NCI-H748 (cell line): ENCODE data around the gene ODAPH.
"Not testable (repeated sequence)": the region's sequence is repeated elsewhere in the genome, so short reads cannot be mapped to it uniquely, and the experiment has no call there.

Source experiments
- DNase-seq: peaks from one replicate; lab custom pipeline; 2025; ENCODE audit not compliant: unreplicated experiment; lab: John Stamatoyannopoulos, UW

The ODAPH gene

DNA sequence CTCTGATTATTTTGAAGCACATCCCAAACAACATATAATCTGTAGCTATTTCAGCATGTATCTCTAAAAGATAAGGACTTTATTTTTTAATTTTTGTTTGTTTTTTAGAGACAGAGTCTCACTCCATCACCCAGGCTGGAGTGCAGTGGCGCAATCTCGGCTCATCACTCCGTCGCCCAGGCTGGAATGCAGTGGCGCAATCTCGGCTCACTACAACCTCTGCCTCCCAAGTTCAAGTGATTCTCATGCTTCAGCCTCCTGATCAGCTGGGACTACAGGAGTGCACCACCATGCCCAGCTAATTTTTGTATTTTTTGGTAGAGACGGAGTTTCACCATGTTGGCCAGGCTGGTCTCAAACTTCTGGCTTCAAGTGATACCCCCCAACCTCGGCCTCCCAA, 11.6 kb upstream of the ODAPH start:
- DNase-seq: not testable (repeated sequence)

DNA sequence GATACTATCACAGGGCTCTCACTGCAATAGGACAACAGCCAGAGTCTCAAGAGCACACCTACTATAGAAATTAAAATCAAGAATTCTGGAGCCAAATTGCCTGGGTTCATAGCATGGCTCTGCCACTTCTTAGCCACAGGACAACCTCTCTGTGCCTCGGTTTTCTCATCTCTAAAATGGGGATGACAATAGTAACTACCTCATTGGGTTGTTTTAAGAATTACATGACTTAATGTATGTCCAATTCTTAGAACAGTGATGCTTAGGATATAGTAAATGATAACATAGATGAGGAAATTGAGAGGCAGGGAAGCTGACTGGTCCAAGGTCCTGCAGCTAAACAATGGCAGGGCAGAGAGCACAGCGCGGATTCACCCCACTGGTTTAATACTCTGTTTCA, 11.0 kb upstream of the ODAPH start:
- no peak for DNase-seq

DNA sequence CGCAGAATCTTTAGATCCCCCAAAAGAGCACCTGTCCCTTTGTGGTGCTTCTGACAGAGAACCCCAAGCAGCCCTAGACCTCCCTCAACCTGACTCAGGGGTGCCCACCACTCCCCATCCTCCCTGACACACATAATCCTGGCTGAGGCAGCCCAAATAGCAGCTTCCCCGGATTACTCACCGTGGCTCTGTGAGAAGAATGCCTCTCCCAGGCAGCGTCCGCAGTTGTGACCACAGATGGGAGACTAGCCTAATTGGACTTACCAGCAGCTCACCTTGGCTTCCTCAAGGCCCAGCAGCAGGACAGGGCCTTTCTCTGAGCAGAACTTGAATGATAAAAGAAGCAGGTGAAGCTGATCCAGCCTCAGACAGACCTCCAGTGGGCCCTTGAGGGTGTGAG, 10.3 kb upstream of the ODAPH start:
- no peak for DNase-seq

DNA sequence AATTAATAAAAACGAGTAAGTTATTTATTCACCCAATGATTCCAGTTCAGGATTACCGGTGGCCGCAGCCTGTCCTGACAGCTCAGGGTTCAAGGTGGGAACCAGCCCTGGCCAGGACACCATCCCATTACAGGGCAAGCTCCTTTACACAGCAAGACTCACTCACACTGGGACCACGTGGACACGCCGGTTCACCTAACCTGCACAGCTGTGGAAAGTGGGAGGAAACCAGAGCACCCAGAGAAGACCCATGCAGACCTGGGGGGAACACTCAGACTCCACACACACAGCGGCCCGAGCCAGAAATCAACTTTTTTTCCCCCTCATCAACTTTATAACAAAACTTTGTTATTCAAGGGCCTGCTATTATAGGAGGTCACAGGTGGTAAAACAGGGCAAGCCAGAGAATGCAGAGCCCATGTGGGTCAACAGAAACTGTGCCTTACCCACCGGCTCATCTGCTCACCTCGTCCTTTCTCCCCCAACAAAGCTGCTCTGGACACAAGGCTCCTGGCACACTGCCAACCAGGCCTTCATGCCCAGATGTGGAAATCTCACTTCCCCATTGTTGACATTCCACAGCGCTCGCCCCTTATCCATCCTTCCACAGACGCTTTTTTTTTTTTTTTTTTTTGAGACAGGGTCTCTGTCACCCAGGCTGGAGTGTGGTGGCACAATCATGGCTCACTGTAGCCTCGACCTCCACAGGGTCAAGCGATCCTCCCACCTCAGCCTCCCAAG, 8.0 kb upstream of the ODAPH start:
- DNase-seq: peak; percentile 14

DNA sequence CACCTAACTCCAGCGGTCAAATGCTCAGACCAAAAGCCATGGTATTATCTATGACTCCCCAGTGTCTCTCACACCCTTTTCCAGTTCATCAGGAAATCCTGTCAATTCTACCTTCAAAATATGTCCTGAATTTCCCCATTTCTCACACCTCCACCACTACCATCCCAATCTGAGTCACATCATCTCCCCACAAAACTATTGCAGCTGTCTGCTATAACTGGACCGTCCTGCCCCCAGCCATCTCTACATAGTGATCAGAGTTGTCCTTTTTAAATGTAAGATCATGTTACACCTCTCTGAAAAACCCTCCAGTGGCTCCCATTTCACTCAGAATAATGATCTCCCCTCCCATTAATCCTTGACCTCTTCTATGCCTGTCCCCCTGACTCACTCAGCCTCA, 6.8 kb upstream of the ODAPH start:
- no peak for DNase-seq

DNA sequence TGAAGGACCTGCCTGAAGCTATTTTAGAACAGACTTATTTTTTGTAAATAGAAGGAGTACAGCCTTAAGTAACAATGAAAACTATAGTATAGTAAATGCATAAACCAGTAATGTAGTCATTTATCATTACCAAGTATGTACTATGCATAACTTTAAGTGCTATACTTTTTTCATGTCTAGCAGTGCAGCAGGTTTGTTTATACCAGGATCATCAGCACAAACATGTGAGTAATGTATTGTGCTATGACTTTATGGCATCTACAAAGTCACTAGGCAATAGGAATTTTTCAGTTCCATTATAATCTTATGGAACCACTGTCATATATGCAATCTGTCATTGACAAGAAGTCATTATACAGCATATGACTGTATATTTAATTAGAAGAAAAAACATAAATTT, 3.4 kb upstream of the ODAPH start:
- no peak for DNase-seq

DNA sequence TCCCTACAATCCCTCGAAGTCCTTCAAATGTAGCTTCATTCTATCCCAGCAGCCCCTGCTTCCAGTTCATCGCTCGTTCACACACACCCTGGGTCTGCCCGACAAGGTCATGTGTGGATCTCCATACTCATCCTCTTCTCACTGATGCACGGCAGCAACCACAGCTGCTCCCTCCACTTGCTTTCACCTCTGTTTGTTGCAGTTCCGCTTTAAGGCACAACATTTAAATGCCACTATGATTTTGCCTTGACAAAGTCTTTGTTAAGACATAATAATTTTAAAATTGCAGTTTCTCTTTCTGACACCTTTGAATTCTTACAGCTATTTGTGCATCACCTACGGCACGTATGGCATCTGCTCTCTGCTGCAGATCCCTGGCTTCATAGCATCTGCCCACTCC, 1.8 kb downstream of the ODAPH start:
- no peak for DNase-seq

DNA sequence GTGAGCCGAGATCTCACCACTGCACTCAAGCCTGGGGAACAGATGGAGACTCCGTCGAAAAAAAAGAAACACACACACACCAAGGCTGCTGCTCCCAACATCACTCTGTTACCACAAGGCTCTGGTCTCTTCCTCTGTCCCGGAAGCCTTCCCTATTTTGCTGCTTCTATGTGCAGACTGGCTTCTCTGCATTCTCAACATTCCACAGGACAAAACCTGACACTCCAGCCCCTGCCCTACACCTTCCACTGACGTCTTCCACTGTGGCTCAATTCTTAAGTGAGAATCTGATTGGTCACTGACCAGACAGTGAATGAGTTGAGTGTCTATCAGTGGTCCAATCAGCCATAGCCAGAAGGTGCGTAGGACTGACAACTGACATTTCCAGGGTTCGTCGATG, 5.9 kb downstream of the ODAPH start:
- no peak for DNase-seq

DNA sequence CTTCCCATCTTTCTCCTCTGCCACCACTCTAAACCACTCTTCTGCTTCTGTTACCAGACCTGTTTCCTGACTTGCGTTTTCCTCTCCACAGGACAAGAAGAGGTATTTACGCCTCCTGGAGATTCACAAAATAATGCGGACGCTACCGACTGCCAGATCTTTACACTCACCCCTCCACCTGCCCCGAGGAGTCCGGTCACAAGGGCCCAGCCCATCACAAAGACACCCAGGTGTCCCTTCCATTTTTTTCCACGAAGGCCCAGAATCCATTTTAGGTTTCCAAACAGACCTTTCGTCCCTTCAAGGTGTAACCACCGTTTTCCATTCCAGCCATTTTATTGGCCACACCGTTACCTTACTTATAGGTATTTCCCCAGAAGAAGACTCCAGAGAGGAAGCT, 8.2 kb downstream of the ODAPH start:
- DNase-seq: no peak

DNA sequence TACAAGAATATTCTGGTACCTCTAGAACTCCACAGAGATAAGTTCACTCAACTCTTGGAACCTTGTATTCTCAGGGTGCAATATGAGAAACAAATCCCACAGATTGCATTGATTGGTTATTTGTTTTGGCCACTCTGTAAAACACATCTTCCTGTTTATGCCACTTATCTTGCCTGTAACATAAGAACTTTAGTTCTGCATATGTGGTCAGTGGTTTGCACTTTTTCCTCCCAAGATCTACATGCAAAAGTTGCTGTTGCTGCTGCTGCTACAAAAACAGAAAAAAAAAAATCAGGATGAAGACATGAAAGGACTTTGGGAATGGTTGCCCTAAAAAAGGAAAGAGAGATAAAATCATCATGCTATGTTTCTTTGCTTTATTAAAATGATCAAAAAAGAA, 9.6 kb downstream of the ODAPH start:
- no peak for DNase-seq

DNA sequence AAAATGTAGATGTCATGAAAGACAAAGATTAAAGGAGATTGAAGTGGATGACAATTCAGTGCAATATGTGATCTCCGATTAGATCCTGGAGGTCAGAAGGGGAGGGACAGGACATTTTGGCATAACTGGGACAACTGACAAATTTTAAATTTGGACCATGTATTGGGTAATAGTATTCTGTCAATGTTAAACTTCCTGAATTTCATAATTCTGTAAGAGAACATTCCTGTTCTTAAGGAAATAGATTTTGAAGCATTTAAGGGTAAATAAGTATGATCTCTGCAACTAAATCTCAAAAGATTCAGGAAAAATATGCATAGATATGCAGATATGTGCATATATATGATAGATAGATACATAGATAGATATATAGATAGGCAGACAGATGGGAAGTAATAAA, 11.0 kb downstream of the ODAPH start:
- DNase-seq: no peak

DNA sequence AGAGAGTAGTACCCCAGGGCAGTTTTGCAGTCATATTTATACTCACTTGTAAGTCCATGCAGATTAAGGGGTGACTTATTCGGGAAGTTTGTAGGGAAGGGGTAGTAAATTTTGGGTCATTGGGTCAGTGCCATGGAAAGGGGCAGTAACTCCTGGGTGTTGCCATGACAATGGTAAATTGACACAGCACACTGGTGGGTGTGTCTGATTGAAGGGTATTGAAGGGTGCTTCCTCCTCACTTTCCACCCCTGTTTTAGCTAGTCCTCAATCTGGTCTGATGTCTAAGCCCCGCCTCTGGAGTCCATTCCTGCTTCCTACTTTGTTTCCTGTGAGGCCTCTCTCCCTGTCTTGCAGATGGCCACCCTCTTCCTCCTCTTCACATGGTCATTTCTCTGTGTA, 11.9 kb downstream of the ODAPH start:
- DNase-seq: no peak

DNA sequence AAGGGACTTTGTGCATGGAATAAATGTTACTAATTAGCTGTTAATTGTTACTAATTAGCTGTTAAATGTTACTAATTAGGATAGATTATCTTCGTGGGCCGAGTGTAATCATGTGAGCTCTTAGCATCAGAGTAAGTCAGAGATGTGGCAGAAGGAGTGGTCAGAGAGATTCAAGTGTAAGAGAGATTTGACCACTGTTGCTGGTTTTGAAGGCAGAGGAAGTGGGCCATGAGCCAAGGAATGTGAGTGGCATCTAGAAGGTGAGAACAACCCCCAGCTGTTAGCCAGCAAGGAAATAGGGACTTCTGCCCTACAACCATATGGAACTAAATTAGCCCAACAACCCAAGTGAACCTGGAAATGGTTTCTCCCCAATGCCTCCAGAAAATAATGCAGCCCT, 28.2 kb downstream of the ODAPH start:
- DNase-seq: no peak

DNA sequence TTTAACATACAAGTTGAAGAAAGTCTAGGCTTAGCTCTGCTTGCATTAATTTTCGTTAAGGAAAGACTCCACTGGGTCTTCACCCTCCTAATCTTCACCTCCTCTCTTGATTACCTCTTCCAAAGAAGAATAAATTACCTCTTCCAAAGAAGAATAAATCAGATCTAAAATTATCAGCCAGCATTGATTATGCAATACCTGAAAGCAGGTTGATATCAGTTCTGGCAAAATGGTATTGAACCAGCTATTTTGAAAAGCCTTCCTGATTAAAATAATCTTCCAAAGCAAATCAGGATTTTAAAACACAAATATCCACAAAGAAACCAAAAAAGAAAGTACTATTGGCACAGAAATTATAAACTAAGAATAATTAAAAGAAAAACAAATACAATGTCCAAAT, 37.5 kb downstream of the ODAPH start:
- no peak for DNase-seq

DNA sequence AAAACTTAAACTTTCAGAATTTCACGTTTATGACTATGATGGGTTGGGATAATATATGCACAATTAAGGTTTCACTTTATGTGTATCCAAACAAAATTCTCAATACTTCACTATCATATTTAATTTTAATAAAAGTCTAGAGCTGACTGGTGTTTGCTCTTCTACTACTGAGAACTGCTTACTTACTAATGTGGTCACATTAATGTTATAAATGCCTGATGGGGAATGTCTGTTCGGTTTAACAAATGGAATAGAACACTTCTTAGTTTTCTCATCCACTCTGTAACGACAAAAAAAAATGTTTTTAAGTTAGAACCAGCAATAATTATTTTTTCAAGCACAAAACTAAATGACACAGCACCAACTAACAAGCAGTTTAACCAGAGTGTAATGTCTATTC, 40.2 kb downstream of the ODAPH start:
- no peak for DNase-seq

DNA sequence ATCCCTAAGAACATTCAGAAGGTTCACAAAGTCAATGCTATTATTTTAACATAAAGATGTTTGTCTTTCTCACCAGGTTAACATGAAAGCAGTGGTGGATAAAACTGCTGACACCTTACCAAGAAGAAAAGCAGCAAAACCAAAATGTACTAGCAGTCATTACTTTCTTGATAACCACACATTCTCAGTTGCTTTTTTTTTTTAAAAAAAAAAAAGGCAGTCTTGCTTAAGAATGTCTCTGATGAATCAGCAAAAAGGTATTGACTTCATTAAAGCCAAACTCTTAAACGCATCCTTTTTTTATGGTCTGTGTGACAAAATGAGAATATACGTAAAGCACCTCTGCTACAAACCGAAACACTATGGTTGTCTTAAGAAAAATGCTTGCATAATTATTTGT, 42.5 kb downstream of the ODAPH start:
- DNase-seq: no peak

DNA sequence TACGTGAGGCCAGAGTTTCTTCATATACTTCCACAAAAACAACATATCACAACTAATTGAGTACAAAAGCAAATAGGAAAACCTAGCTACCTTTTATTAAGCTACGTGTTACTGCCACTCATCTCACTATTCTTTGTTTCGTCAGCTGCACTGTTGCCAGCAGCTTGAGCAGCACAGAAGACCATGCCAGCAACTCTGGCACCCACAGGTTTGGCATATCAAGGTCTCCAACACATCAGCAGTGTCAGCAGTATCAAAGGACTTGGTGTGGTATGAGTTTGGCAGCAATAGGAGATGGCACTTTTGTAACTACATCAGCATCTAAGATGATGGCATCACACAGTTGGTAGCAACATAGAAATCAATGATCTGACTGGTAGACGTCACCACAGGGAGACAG, 43.8 kb downstream of the ODAPH start:
- DNase-seq: no peak

DNA sequence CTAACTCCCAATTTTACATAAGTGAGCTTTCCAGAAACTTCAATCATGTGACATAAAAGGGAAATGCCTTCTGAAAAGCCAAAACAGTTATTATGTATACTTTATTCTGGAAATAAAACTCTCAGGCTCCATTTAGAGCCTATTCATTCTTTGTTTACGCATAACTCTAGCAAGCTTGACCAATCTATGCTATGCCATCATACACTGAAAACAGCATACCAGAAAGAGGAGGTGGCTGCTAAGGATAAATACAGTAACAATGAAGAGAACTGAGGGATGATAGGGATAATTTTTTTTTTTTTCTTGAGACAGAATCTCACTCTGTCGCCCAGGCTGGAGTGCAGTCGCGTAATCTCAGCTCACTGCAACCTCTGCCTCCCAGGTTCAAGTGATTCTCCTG, 50.1 kb downstream of the ODAPH start:
- no peak for DNase-seq

DNA sequence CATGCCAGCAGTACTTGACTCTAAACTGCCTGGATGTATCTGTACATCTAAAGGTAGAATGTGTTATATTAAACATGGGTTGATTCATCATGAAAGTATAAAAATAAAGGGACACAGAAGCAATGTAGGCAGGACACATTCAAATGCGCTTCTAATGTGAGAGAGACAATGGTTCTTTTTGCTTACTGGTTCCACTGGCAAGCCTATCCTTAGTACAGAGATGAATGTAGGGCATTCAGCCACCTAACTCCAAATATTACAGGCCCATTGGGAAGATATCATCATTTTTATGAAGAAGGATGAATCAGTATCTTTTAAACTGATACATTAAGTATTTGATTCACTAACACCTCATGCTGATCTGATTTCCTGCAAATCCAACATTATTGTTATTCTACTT, 56.4 kb downstream of the ODAPH start:
- no peak for DNase-seq
